ENCODE results near the gene EXOC4.

Gene EXOC4

DNA sequence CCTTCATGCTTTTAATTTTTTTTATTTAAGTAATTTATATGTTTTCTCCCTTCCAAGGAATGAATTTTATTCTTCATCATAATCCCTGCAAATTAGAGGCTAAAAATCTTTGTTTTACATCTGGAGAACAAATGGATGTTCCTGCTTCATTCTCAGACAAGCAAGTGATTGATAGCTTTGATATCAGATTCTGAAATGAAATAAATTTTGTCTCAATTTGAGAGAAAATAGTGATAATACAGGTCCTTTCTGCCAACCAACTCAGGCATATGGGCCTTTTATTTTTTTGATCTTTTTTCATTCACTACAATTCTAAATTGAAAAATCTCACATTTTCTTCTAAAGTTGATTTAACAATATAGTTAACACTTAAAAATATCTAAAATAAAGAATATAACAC, 427.1 kb downstream of the EXOC4 start:
- Histone ChIP-seq H3K4me1 (ENCODE audit: insufficient read depth, insufficient read length) (no peaks in the 10 kb centered on the region), H3K4me3 (ENCODE audit: insufficient read length, low read depth) (no peak overlapping the region)
- TF ChIP-seq ZNF274 (IDR thresholded peaks at IDR 0.05; ENCODE audit: low read depth, low read length) (no peak), SUZ12 (IDR thresholded peaks at IDR 0.05; ENCODE audit: extremely low read depth, insufficient read depth, insufficient read length) (no peak), YY1 (IDR thresholded peaks at IDR 0.05; ENCODE audit: insufficient read depth, insufficient read length) (no peak)

DNA sequence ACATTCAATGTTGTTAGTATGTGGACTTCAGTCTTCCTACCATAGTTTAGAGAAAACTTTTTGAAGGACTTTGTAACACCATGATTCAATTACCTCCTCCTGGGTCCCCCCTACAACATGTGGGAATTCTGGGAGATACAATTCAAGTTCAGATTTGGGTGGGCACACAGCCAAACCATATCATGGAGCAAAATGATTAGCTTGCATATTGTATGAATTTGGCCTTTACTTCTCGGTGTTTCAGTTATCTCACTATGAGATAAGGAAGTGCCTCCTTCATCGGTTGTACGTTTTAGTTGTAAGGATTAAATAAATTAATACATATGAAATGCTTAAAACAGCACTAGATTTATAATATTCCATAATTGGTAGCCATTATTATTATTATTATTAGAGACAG, 428.7 kb downstream of the EXOC4 start:
- no peak for DNase-seq (ENCODE audit: low read depth, low spot score)
- H3K36me3 ChIP-seq (ENCODE audit: insufficient read depth, insufficient read length, low read length) = no peaks in the 10 kb centered on the region
- TF ChIP-seq SUZ12 (IDR thresholded peaks at IDR 0.05; ENCODE audit: extremely low read depth, insufficient read depth, insufficient read length) (no peak), YY1 (IDR thresholded peaks at IDR 0.05; ENCODE audit: insufficient read depth, insufficient read length) (no peak), ZNF274 (IDR thresholded peaks at IDR 0.05; ENCODE audit: low read depth, low read length) (no peak)
- no peak overlapping the region for H3K4me3 ChIP-seq (ENCODE audit: insufficient read length, low read depth)
- H3K9me3 ChIP-seq (ENCODE audit: insufficient read depth, low read length) = no peaks in the 10 kb centered on the region
- H3K4me1 ChIP-seq (ENCODE audit: insufficient read depth, insufficient read length) = no peaks in the 10 kb centered on the region
- no peaks in the 10 kb centered on the region for H3K27me3 ChIP-seq (ENCODE audit: insufficient read depth, insufficient read length)
- H3K9ac ChIP-seq (ENCODE audit: insufficient read length, low read depth) = no peak overlapping the region

More for the DNA sequence above, 427.1 kb downstream of the EXOC4 start:
- Histone ChIP-seq H3K9me3 (ENCODE audit: insufficient read depth, low read length) (no peaks in the 10 kb centered on the region), H3K27me3 (ENCODE audit: insufficient read depth, insufficient read length) (no peaks in the 10 kb centered on the region), H3K36me3 (ENCODE audit: insufficient read depth, insufficient read length, low read length) (no peaks in the 10 kb centered on the region), H3K9ac (ENCODE audit: insufficient read length, low read depth) (no peak overlapping the region)
- no peak for DNase-seq (ENCODE audit: low read depth, low spot score)

DNA sequence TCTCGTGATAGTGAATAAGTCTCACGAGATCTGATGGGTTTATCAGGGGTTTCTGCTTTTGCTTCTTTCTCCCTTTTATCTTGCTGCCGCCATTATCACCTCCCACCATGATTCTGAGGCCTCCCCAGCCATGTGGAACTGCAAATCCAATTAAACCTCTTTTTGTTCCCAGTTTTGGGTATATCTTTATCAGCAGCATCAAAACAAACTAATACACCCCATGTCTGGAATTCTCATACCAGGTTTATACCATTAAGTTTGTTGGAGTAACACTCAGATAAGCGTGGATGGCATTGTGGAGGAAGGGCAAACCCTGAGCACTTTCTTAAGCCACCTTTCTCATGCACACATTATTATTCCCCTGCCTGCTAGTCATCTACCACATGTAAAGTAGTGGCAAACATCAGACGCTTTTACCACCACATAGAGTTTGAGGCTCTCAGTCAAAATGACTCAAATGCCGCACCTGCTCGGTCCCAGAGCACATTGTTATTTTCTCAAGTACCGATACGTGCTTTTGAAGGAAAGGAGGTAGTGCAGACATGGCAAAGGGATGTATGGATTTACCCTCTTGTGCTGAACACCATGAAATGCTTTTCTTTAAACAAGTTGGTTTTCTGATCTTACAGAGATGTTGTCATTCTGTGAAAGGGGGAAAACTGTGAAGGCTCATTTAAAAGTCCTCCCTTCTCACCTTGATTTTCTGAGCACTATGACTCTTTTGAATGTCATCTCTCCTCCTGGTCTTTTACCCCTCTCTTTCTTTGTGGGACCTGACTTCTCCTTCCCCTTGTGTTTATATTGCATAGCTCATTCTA, 429.7 kb downstream of the EXOC4 start:
- no peak for TF ChIP-seq YY1 (IDR thresholded peaks at IDR 0.05; ENCODE audit: insufficient read depth, insufficient read length)
- TF ChIP-seq SUZ12 (IDR thresholded peaks at IDR 0.05; ENCODE audit: extremely low read depth, insufficient read depth, insufficient read length) = no peak
- TF ChIP-seq ZNF274 (IDR thresholded peaks at IDR 0.05; ENCODE audit: low read depth, low read length) = no peak
- Histone ChIP-seq H3K36me3 (ENCODE audit: insufficient read depth, insufficient read length, low read length) (no peaks in the 10 kb centered on the region), H3K4me1 (ENCODE audit: insufficient read depth, insufficient read length) (no peaks in the 10 kb centered on the region), H3K4me3 (ENCODE audit: insufficient read length, low read depth) (no peak overlapping the region), H3K9me3 (ENCODE audit: insufficient read depth, low read length) (no peaks in the 10 kb centered on the region), H3K27me3 (ENCODE audit: insufficient read depth, insufficient read length) (no peaks in the 10 kb centered on the region), H3K9ac (ENCODE audit: insufficient read length, low read depth) (no peak overlapping the region)
- DNase-seq (ENCODE audit: low read depth, low spot score) = no peak

DNA sequence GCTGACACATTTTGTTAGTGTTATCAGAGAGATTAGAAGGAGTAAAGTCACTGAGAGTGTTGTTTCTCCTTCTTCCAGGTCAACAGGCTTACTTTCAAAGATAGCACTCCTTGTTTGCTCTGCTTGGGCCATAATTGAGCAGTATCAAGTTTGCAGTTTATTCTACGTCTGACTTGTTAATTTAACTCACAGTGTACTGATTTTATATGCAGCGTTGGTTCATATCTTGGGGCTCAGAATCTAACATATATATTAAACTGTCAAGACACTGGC, 430.2 kb downstream of the EXOC4 start:
- no peak for DNase-seq (ENCODE audit: low read depth, low spot score)
- H3K27me3 ChIP-seq (ENCODE audit: insufficient read depth, insufficient read length) = no peaks in the 10 kb centered on the region
- H3K4me1 ChIP-seq (ENCODE audit: insufficient read depth, insufficient read length) = no peaks in the 10 kb centered on the region
- no peaks in the 10 kb centered on the region for H3K36me3 ChIP-seq (ENCODE audit: insufficient read depth, insufficient read length, low read length)
- TF ChIP-seq YY1 (IDR thresholded peaks at IDR 0.05; ENCODE audit: insufficient read depth, insufficient read length) = no peak
- TF ChIP-seq SUZ12 (IDR thresholded peaks at IDR 0.05; ENCODE audit: extremely low read depth, insufficient read depth, insufficient read length) = no peak
- TF ChIP-seq ZNF274 (IDR thresholded peaks at IDR 0.05; ENCODE audit: low read depth, low read length) = no peak
- H3K4me3 ChIP-seq (ENCODE audit: insufficient read length, low read depth) = no peak overlapping the region
- H3K9me3 ChIP-seq (ENCODE audit: insufficient read depth, low read length) = no peaks in the 10 kb centered on the region
- no peak overlapping the region for H3K9ac ChIP-seq (ENCODE audit: insufficient read length, low read depth)

DNA sequence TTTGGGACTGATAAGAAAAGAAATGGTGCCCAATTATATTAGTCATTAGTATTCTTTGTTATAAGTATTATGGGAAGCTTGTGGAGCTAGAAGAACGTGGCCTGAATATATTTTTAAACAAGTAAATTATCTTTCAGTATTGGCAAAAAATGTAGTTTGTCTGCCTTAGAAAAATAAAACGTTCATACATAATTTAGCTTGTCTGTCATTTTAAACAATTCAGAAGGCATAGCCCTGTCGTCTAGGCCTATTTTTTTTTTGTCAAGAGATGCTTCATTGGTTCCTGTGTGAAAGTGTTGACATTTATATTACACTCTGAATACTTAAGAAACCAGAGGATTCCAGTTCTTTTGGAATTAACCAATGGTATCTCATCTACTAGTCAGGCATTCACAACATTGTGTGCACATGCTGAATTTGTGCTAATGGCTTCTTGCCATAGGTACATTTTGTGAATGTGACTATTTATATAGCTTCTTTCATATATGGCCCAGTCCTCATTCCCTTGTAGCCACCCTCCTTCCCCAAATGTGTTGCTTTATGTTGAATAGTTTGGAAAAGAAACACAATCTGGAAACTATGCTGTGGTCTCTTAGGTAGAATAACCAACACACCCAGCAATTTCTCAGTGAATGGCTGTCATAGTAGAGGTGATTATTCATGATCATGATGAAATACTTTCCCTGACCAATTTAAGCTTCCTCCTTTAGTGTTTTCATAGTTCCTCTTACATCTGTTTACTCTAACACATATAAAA, 435.8 kb downstream of the EXOC4 start:
- no peaks in the 10 kb centered on the region for H3K36me3 ChIP-seq (ENCODE audit: insufficient read depth, insufficient read length, low read length)
- no peaks in the 10 kb centered on the region for H3K4me1 ChIP-seq (ENCODE audit: insufficient read depth, insufficient read length)
- no peak for DNase-seq (ENCODE audit: low read depth, low spot score)
- H3K27me3 ChIP-seq (ENCODE audit: insufficient read depth, insufficient read length) = no peaks in the 10 kb centered on the region
- TF ChIP-seq ZNF274 (IDR thresholded peaks at IDR 0.05; ENCODE audit: low read depth, low read length) (no peak), SUZ12 (IDR thresholded peaks at IDR 0.05; ENCODE audit: extremely low read depth, insufficient read depth, insufficient read length) (no peak), YY1 (IDR thresholded peaks at IDR 0.05; ENCODE audit: insufficient read depth, insufficient read length) (no peak)
- H3K9ac ChIP-seq (ENCODE audit: insufficient read length, low read depth) = no peak overlapping the region
- H3K4me3 ChIP-seq (ENCODE audit: insufficient read length, low read depth) = no peak overlapping the region
- no peaks in the 10 kb centered on the region for H3K9me3 ChIP-seq (ENCODE audit: insufficient read depth, low read length)

DNA sequence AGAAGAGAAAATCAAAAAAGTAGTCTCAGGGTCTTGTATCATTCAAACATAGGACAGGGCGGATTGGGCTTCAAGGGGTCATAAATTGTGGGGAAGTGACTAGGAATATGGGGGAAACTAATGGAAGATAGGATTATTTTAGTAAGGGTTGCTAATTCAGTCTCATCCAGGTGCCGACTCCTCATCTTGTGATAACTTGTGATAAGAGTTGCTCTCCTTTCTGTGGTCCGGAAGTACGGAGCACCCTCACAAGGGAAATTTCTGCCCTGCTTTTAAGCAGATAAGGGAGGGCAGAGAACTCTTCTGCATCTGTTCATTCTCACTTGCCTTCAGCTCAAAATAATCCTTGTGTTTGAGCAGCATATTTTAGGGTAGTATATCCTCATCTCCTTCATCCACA, 437.9 kb downstream of the EXOC4 start:
- no peaks in the 10 kb centered on the region for H3K27me3 ChIP-seq (ENCODE audit: insufficient read depth, insufficient read length)
- DNase-seq (ENCODE audit: low read depth, low spot score) = no peak
- H3K9me3 ChIP-seq (ENCODE audit: insufficient read depth, low read length) = no peaks in the 10 kb centered on the region
- no peaks in the 10 kb centered on the region for H3K36me3 ChIP-seq (ENCODE audit: insufficient read depth, insufficient read length, low read length)
- no peak for TF ChIP-seq SUZ12 (IDR thresholded peaks at IDR 0.05; ENCODE audit: extremely low read depth, insufficient read depth, insufficient read length)
- TF ChIP-seq YY1 (IDR thresholded peaks at IDR 0.05; ENCODE audit: insufficient read depth, insufficient read length) = no peak
- TF ChIP-seq ZNF274 (IDR thresholded peaks at IDR 0.05; ENCODE audit: low read depth, low read length) = no peak
- no peak overlapping the region for H3K9ac ChIP-seq (ENCODE audit: insufficient read length, low read depth)
- H3K4me3 ChIP-seq (ENCODE audit: insufficient read length, low read depth) = no peak overlapping the region
- H3K4me1 ChIP-seq (ENCODE audit: insufficient read depth, insufficient read length) = no peaks in the 10 kb centered on the region

All from NT2/D1 (cell line).